ENCODE data around the gene ANKRD13D. TPM values are rescaled to one million over a fixed set of nuclear protein-coding genes. Genes with fewer than 3 reads are reported as not detected.
A peak's percentile ranks its signal among the peaks of the same experiment; 100 is the strongest.

ANKRD13D gene
- total RNA-seq, 1 donor: 34.4 TPM

DNA sequence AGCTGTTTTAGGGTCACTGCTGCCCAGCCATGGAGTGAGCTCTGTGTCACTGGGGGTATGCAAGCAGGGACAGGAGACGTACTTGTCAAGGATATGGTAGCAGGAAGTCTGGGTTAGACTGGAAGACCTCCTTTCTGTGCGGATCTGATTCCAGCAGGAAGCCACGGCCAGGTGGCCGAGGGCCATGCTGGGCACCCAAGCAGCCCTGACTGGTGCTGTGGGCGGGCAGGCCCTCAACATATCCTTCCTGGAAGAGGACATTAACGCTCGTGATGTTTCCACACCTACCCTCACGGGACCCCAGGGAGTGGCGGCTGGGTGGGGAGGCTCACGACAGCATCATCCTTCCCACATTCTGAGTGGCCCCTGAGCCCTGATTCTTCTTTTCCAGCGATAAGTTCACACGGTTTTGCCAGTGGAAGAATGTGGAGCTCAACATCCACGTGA, 8.7 kb upstream of the ANKRD13D start:
- Histone ChIP-seq H3K79me2 (ENCODE audit: insufficient read depth, low read length) (peaks cover 45% of the 10 kb centered on the region), H3K9me3 (ENCODE audit: low read depth, low read length) (no peaks in the 10 kb centered on the region), H3K27ac (ENCODE audit: low read depth, low read length) (no peak overlapping the region), H3K4me3 (ENCODE audit: insufficient read depth, low read length) (no peak overlapping the region), H2AFZ (ENCODE audit: low read length) (no peak overlapping the region), H3K36me3 (ENCODE audit: insufficient read depth, low read length) (peaks cover 53% of the 10 kb centered on the region), H3K4me2 (ENCODE audit: insufficient read depth, low read length) (no peak overlapping the region), H3K27me3 (ENCODE audit: insufficient read depth, low read length) (no peaks in the 10 kb centered on the region), H3K4me1 (ENCODE audit: insufficient read depth, low read length) (peaks cover 15% of the 10 kb centered on the region), H4K20me1 (ENCODE audit: insufficient read depth, low read length) (peaks cover 3% of the 10 kb centered on the region)
- TF ChIP-seq, protein P1, sequence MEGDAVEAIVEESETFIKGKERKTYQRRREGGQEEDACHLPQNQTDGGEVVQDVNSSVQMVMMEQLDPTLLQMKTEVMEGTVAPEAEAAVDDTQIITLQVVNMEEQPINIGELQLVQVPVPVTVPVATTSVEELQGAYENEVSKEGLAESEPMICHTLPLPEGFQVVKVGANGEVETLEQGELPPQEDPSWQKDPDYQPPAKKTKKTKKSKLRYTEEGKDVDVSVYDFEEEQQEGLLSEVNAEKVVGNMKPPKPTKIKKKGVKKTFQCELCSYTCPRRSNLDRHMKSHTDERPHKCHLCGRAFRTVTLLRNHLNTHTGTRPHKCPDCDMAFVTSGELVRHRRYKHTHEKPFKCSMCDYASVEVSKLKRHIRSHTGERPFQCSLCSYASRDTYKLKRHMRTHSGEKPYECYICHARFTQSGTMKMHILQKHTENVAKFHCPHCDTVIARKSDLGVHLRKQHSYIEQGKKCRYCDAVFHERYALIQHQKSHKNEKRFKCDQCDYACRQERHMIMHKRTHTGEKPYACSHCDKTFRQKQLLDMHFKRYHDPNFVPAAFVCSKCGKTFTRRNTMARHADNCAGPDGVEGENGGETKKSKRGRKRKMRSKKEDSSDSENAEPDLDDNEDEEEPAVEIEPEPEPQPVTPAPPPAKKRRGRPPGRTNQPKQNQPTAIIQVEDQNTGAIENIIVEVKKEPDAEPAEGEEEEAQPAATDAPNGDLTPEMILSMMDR (IDR thresholded peaks at IDR 0.05; ENCODE audit: extremely low read depth, low read depth, low read length): no peak
- DNase-seq (ENCODE audit: insufficient read length, low spot score, missing footprints): peak; percentile 68

DNA sequence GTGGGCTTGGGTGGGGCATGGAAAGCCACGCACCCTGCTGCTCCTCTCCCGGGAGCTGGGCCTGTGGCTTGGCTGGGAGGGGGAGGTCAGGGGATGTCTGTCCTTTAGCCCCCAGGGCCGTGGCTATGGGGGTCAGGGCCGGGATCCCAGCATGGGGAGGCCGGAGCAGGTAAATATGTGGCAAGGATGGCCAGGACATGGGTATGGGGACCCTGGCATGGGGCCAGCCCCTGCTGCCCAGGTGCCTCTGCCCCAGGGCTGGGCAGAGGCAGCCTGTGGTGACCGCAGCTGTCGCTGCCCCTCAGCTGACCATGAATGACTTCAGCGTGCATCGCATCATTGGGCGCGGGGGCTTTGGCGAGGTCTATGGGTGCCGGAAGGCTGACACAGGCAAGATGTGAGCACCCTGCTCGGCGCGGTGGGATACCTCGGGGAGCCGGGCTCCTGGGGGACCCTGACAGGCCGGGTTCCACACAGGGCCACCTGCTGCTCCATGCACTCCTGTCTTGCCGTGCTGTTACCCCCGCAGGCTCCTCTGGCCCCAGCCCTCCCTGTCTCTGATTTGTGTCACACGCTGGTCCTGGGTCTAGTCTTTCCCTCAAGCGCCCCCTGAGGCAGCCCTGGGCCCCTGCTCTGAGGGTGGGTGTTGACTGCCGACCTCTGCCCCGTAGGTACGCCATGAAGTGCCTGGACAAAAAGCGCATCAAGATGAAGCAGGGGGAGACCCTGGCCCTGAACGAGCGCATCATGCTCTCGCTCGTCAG, 8.1 kb upstream of the ANKRD13D start:
- H3K4me1 ChIP-seq (ENCODE audit: insufficient read depth, low read length): peaks cover 15% of the 10 kb centered on the region
- H3K4me2 ChIP-seq (ENCODE audit: insufficient read depth, low read length): no peak overlapping the region
- no peaks in the 10 kb centered on the region for H3K27me3 ChIP-seq (ENCODE audit: insufficient read depth, low read length)
- H3K79me2 ChIP-seq (ENCODE audit: insufficient read depth, low read length): peaks cover 39% of the 10 kb centered on the region
- H3K27ac ChIP-seq (ENCODE audit: low read depth, low read length): no peak overlapping the region
- no peak overlapping the region for H3K4me3 ChIP-seq (ENCODE audit: insufficient read depth, low read length)
- no peak overlapping the region for H2AFZ ChIP-seq (ENCODE audit: low read length)
- TF ChIP-seq, protein P1 (IDR thresholded peaks at IDR 0.05; ENCODE audit: extremely low read depth, low read depth, low read length): no peak
- peaks cover 56% of the 10 kb centered on the region for H3K36me3 ChIP-seq (ENCODE audit: insufficient read depth, low read length)
- peaks cover 3% of the 10 kb centered on the region for H4K20me1 ChIP-seq (ENCODE audit: insufficient read depth, low read length)
- no peaks in the 10 kb centered on the region for H3K9me3 ChIP-seq (ENCODE audit: low read depth, low read length)
- peak; percentile 77 for DNase-seq (ENCODE audit: insufficient read length, low spot score, missing footprints)

DNA sequence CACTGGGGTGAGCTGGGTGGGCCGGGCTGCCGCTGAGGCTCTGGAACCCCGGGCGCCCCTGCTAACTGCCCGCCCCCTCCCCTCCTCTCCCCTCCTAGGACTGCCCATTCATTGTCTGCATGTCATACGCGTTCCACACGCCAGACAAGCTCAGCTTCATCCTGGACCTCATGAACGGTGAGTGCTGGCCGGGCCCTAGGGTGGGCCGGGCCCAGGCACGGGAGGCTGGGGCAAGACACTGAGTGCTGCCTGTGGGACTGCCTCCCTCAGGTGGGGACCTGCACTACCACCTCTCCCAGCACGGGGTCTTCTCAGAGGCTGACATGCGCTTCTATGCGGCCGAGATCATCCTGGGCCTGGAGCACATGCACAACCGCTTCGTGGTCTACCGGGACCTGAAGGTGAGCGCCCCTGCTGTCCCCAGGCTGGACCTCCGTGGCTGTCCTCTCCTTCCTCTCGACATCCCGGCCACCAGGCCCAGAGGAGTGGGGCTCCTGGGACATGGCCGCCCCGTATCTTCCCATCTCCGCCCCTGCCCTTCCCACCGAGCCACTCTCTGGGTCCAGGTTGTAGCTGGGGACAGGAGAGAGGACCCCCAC, 7.5 kb upstream of the ANKRD13D start:
- H3K4me1 ChIP-seq (ENCODE audit: insufficient read depth, low read length): peaks cover 13% of the 10 kb centered on the region
- H3K27ac ChIP-seq (ENCODE audit: low read depth, low read length): no peak overlapping the region
- no peaks in the 10 kb centered on the region for H3K27me3 ChIP-seq (ENCODE audit: insufficient read depth, low read length)
- no peak overlapping the region for H3K4me2 ChIP-seq (ENCODE audit: insufficient read depth, low read length)
- peaks cover 3% of the 10 kb centered on the region for H4K20me1 ChIP-seq (ENCODE audit: insufficient read depth, low read length)
- H2AFZ ChIP-seq (ENCODE audit: low read length): no peak overlapping the region
- H3K36me3 ChIP-seq (ENCODE audit: insufficient read depth, low read length): peaks cover 61% of the 10 kb centered on the region
- peaks cover 32% of the 10 kb centered on the region for H3K79me2 ChIP-seq (ENCODE audit: insufficient read depth, low read length)
- DNase-seq (ENCODE audit: insufficient read length, low spot score, missing footprints): peak; percentile 48
- H3K4me3 ChIP-seq (ENCODE audit: insufficient read depth, low read length): no peak overlapping the region
- H3K9me3 ChIP-seq (ENCODE audit: low read depth, low read length): no peaks in the 10 kb centered on the region
- TF ChIP-seq, protein P1 (IDR thresholded peaks at IDR 0.05; ENCODE audit: extremely low read depth, low read depth, low read length): no peak

DNA sequence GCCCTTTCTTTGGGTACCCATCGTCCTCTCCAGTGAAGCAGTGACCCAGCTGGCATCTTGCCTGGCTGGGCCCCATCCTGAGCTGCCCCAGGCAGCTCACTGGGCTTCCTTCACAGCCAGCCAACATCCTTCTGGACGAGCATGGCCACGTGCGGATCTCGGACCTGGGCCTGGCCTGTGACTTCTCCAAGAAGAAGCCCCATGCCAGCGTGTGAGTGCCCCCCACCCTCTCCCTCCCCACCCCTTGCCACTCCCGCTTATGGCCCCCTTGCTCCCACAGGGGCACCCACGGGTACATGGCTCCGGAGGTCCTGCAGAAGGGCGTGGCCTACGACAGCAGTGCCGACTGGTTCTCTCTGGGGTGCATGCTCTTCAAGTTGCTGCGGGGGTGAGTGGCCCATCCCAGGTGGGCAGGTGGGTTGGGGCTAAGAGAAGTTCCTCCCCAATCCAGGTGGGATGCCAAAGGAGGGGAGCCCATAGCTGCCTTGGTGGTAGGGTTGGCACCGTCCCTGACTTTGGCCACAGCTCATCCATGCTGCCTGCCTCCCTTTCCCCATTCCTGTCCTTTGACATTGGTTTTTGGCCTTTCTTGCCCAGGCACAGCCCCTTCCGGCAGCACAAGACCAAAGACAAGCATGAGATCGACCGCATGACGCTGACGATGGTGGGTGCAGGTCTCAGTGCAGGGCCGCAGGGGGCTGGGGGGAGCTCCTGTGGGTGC, 6.8 kb upstream of the ANKRD13D start:
- peak; percentile 73 for DNase-seq (ENCODE audit: insufficient read length, low spot score, missing footprints)
- Histone ChIP-seq H3K36me3 (ENCODE audit: insufficient read depth, low read length) (peaks cover 68% of the 10 kb centered on the region), H4K20me1 (ENCODE audit: insufficient read depth, low read length) (peaks cover 3% of the 10 kb centered on the region), H3K4me3 (ENCODE audit: insufficient read depth, low read length) (no peak overlapping the region), H3K79me2 (ENCODE audit: insufficient read depth, low read length) (peaks cover 25% of the 10 kb centered on the region), H3K4me1 (ENCODE audit: insufficient read depth, low read length) (peaks cover 6% of the 10 kb centered on the region), H3K27ac (ENCODE audit: low read depth, low read length) (no peak overlapping the region), H3K27me3 (ENCODE audit: insufficient read depth, low read length) (no peaks in the 10 kb centered on the region), H3K9me3 (ENCODE audit: low read depth, low read length) (no peaks in the 10 kb centered on the region), H2AFZ (ENCODE audit: low read length) (no peak overlapping the region), H3K4me2 (ENCODE audit: insufficient read depth, low read length) (no peak overlapping the region)
- TF ChIP-seq, protein P1 (IDR thresholded peaks at IDR 0.05; ENCODE audit: extremely low read depth, low read depth, low read length): no peak

Data from osteoblast (primary cell).